IMR-90 (cell line): Measurements from ENCODE around the gene RGS12. TPM values are rescaled to one million over a fixed set of nuclear protein-coding genes. Genes with fewer than 3 reads are reported as not detected.

Experiments
- ATAC-seq: fragments of 200-7000 bp; cut with Tn5 transposase; 2 replicates; pipeline ENCODE4 v1.9.1; 2020; ENCODE audit warnings: low read depth, mild to moderate bottlenecking, moderate library complexity
- BruUV-seq: library from RNA; stranded (reverse); fragments of 400-500 nt; replicated peaks from 2 replicates; lab custom pipeline; 2021; lab: Mats Ljungman, UMichigan
- CTCF ChIA-PET: fragments of 300-600 bp; formaldehyde crosslinking; extraction: SDS; loops from one replicate; lab custom pipeline; 2021; ENCODE audit warnings: antibody characterized with exemption; lab: Yijun Ruan, JAX
- POLR2A ChIA-PET: fragments of 300-600 bp; sonication (Branson Sonifier 250); formaldehyde crosslinking; loops from one replicate; lab custom pipeline; 2022; ENCODE audit warnings: antibody characterized with exemption; ENCODE audit not compliant: unreplicated experiment; lab: Charles Lee
- DNase-seq: peaks from one replicate; pipeline ENCODE4 v3.0.0; 2013
- H2AFZ ChIP-seq: replicated peaks from 2 replicates; pipeline ENCODE3; 2013; ENCODE audit warnings: low read length, mild to moderate bottlenecking; ENCODE audit not compliant: poor library complexity
- H2AK5ac ChIP-seq: 2 replicates; pipeline ENCODE4 v1.6.1; 2013; ENCODE audit warnings: low read depth, low read length, inconsistent platforms
- H2AK9ac ChIP-seq: replicated peaks from 2 replicates; pipeline ENCODE3; 2013; ENCODE audit warnings: mild to moderate bottlenecking, low read depth, low read length, moderate library complexity; ENCODE audit not compliant: poor library complexity
- H2BK120ac ChIP-seq: 2 replicates; pipeline ENCODE4 v1.6.1; 2013; ENCODE audit warnings: low read depth, low read length, inconsistent platforms
- H2BK15ac ChIP-seq: 3 replicates; pipeline ENCODE4 v1.6.1; 2013; ENCODE audit warnings: low read depth, low read length, inconsistent platforms
- H2BK20ac ChIP-seq: 2 replicates; pipeline ENCODE4 v1.6.1; 2013; ENCODE audit warnings: low read depth, mild to moderate bottlenecking, inconsistent platforms, low read length, moderate library complexity
- H2BK5ac ChIP-seq: 2 replicates; pipeline ENCODE4 v1.6.1; 2013; ENCODE audit warnings: mild to moderate bottlenecking, low read depth, low read length, inconsistent platforms; ENCODE audit not compliant: poor library complexity, severe bottlenecking
- H3K14ac ChIP-seq: replicated peaks from 2 replicates; pipeline ENCODE4 v1.6.1; 2013; ENCODE audit warnings: low read depth, low read length, inconsistent platforms
- H3K18ac ChIP-seq: 2 replicates; pipeline ENCODE4 v1.6.1; 2013; ENCODE audit warnings: low read depth, low read length, control low read depth
- H3K23ac ChIP-seq: 2 replicates; pipeline ENCODE4 v1.6.1; 2013; ENCODE audit warnings: low read depth, low read length, inconsistent platforms
- H3K27ac ChIP-seq: 2 replicates; pipeline ENCODE4 v1.5.1; 2013; ENCODE audit warnings: mild to moderate bottlenecking, control low read depth, low read length; ENCODE audit not compliant: insufficient read depth
- H3K27me3 ChIP-seq: 2 replicates; pipeline ENCODE4 v1.6.1; 2013; ENCODE audit warnings: low read length; ENCODE audit not compliant: control insufficient read depth, insufficient read depth
- H3K36me3 ChIP-seq: 2 replicates; pipeline ENCODE4 v1.6.1; 2013; ENCODE audit warnings: low read length, mixed read lengths; ENCODE audit not compliant: control insufficient read depth, insufficient read depth
- H3K4ac ChIP-seq: 2 replicates; pipeline ENCODE4 v1.6.1; 2013; ENCODE audit warnings: low read depth, low read length, inconsistent platforms
- H3K4me1 ChIP-seq: 2 replicates; pipeline ENCODE4 v1.6.1; 2013; ENCODE audit warnings: low read length, mixed read lengths; ENCODE audit not compliant: control insufficient read depth, insufficient read depth
- H3K4me2 ChIP-seq: 2 replicates; pipeline ENCODE4 v1.6.1; 2013; ENCODE audit warnings: low read depth, mild to moderate bottlenecking, control low read depth, low read length, moderate library complexity
- H3K4me3 ChIP-seq: 2 replicates; pipeline ENCODE4 v1.5.1; 2013; ENCODE audit warnings: low read depth, mild to moderate bottlenecking, control low read depth, low read length, moderate library complexity; ENCODE audit not compliant: insufficient read depth
- H3K56ac ChIP-seq: 2 replicates; pipeline ENCODE4 v1.6.1; 2013; ENCODE audit warnings: low read length, inconsistent platforms; ENCODE audit not compliant: insufficient read depth; ENCODE audit errors: extremely low read depth
- H3K79me1 ChIP-seq, 2 experiments: 2 replicates each; pipeline ENCODE4 v1.6.1; 2013; ENCODE audit warnings: low read length in 2 of 2, inconsistent platforms in 1 of 2, low read depth in 1 of 2
- H3K9ac ChIP-seq: 2 replicates; pipeline ENCODE4 v1.6.1; 2013; ENCODE audit warnings: low read depth, low read length, control low read depth
- H3K9me1 ChIP-seq: 2 replicates; pipeline ENCODE4 v1.6.1; 2013; ENCODE audit warnings: low read length, inconsistent platforms; ENCODE audit not compliant: insufficient read depth
- H3K9me3 ChIP-seq: 2 replicates; pipeline ENCODE4 v1.6.1; 2013; ENCODE audit warnings: low read length; ENCODE audit not compliant: control insufficient read depth, insufficient read depth
- H4K20me1 ChIP-seq: 2 replicates; pipeline ENCODE4 v1.6.1; 2013; ENCODE audit warnings: low read length, inconsistent platforms; ENCODE audit not compliant: insufficient read depth
- H4K5ac ChIP-seq: 2 replicates; pipeline ENCODE4 v1.6.1; 2013; ENCODE audit warnings: mild to moderate bottlenecking, low read depth, low read length, control low read depth
- H4K8ac ChIP-seq, 2 experiments: 2 replicates each; pipeline ENCODE4 v1.6.1; 2013; ENCODE audit warnings: low read depth in 2 of 2, low read length in 2 of 2, control low read depth in 1 of 2, inconsistent platforms in 1 of 2
- H4K91ac ChIP-seq: 2 replicates; pipeline ENCODE4 v1.6.1; 2013; ENCODE audit warnings: low read depth, low read length, inconsistent platforms; ENCODE audit not compliant: insufficient read depth
- BHLHE40 ChIP-seq: fragments of 150-350 bp; IDR thresholded peaks from 2 replicates; pipeline ENCODE4 v1.6.1; 2016; ENCODE audit warnings: mild to moderate bottlenecking, low read depth, low read length
- CEBPB ChIP-seq: IDR thresholded peaks from 2 replicates; pipeline ENCODE4 v1.6.1; 2012; ENCODE audit warnings: low read depth, low read length, improper control_type of control experiment
- CHD1 ChIP-seq: IDR thresholded peaks from 2 replicates; pipeline ENCODE4 v1.6.1; 2012; ENCODE audit warnings: low read depth, low read length, improper control_type of control experiment
- FOS ChIP-seq: fragments of 150-350 bp; IDR thresholded peaks from 2 replicates; pipeline ENCODE4 v1.6.1; 2016; ENCODE audit warnings: low read depth, low read length
- MAZ ChIP-seq: IDR thresholded peaks from 2 replicates; pipeline ENCODE4 v1.6.1; 2012; ENCODE audit warnings: low read depth, mild to moderate bottlenecking, low read length, improper control_type of control experiment, moderate library complexity, borderline replicate concordance
- MXI1 ChIP-seq: IDR thresholded peaks from 2 replicates; pipeline ENCODE4 v1.6.1; 2012; ENCODE audit warnings: low read depth, mild to moderate bottlenecking, low read length, moderate library complexity, borderline replicate concordance
- NFE2L2 ChIP-seq: fragments of 150-350 bp; IDR thresholded peaks from 2 replicates; pipeline ENCODE4 v1.6.1; 2016; ENCODE audit warnings: low read depth, mild to moderate bottlenecking, low read length
- POLR2A ChIP-seq: IDR thresholded peaks from 2 replicates; pipeline ENCODE4 v1.6.1; 2012; ENCODE audit warnings: mild to moderate bottlenecking, low read depth, low read length
- RCOR1 ChIP-seq: IDR thresholded peaks from 2 replicates; pipeline ENCODE4 v1.6.1; 2012; ENCODE audit warnings: mild to moderate bottlenecking, low read length, improper control_type of control experiment; ENCODE audit not compliant: insufficient replicate concordance
- RFX5 ChIP-seq: IDR thresholded peaks from 2 replicates; pipeline ENCODE4 v1.8.0; 2012; ENCODE audit warnings: low read depth, mild to moderate bottlenecking, low read length, moderate library complexity
- WGBS, 2 experiments: methylation state at CpG; one replicate each; pipeline versions ENCODE4 v1.1.5 to v1.1.7; 2013; ENCODE audit warnings: missing lambda C conversion rate in 2 of 2; ENCODE audit not compliant: insufficient read length in 1 of 2; ENCODE audit errors: extremely low coverage in 2 of 2; 5-methylcytosine and 5-hydroxymethylcytosine counted together
- dilution Hi-C: fragments of 300-500 bp; cut with HindIII; formaldehyde crosslinking; loops from one replicate; pipeline ENCODE4 v1.14.3; 2018; ENCODE audit warnings: low sequenced_read_pairs; ENCODE audit not compliant: unreplicated experiment
- in situ Hi-C: fragments of 300-500 bp; cut with MboI; formaldehyde crosslinking; loops from 3 replicates; pipeline ENCODE4 v1.14.3; 2019; ENCODE audit warnings: low sequenced_read_pairs, inconsistent platforms, mixed read lengths
- intact Hi-C: fragments of 100-400 bp; cut with micrococcal nuclease; formaldehyde crosslinking; loops from 2 replicates; pipeline ENCODE4 v1.10.0; 2022
- polyA plus RNA-seq, 3 experiments: library from polyadenylated mRNA; depleted of rRNA; stranded (reverse); fragments of >200 nt; gene quantifications; 2 replicates each; pipeline ENCODE4 v1.2.3, GENCODE V29; 2012; ENCODE audit warnings: low replicate concordance in 1 of 3
- total RNA-seq: library from RNA; depleted of rRNA; stranded (reverse); fragments of >200 nt; gene quantifications from 2 replicates; pipeline ENCODE4 v1.2.3, GENCODE V29; 2012
- TF ChIP-seq, protein P1 (sequence below): fragments of 150-350 bp; IDR thresholded peaks from 2 replicates; pipeline ENCODE4 v1.6.1; 2017; ENCODE audit warnings: mild to moderate bottlenecking, antibody characterized with exemption, low read length, low read depth
- TF ChIP-seq, protein P2 (sequence below): fragments of 150-350 bp; IDR thresholded peaks from 2 replicates; pipeline ENCODE4 v1.6.1; 2016; ENCODE audit warnings: low read depth, mild to moderate bottlenecking, low read length, moderate library complexity, borderline replicate concordance
- TF ChIP-seq, protein P3 (sequence below): conservative IDR thresholded peaks from 2 replicates; pipeline ENCODE4 v1.5.1; 2012; ENCODE audit warnings: mild to moderate bottlenecking, low read depth, low read length, improper control_type of control experiment

Gene RGS12
- total and polyA plus RNA-seq, 2 of the 4 experiments (the other 2 are of a cell fraction), result 11.8 to 12.0 TPM

DNA sequence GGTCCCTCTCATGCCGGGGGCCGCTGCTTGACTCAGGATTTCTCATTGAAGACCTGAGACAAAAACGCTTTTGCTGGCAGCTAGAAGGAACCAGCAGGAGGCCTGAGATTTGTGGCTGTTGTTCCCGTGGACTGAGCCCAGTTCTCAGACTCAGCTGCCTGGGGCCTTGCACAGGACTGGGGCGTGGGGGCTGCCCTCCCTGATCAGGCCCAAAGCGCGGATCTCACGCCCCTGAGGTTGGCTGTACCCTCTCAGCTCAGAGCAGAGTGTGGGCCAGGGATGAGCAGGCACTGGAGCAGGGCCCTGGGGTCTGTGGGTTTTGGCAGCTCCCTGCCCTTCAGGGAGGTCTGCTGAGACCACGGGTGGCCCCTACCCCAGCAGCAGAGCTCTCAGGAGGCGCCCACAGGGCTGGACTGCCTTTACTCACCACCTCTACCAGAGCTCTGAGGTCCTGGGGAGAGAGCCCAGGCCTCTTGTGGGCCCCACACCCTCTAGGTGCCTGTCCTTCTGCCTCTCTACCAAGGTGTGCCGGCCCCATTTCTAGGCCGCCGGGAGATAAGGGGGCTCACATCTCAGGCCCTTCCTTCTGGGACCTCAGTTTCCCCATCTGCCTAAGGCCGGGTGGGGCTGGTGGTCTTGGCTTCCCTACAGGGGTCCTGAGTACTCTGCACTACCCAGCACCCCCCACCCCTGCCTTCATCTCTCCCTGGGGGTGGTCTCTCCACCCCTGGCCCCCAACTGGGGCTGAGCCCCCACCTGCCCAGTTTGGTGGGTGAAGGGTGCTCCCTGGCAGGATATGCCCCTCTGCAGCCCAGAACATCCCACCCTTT lies 38.3 kb upstream of the RGS12 start:
- ChIA-PET POLR2A (no interaction called here), CTCF (no interaction called here)
- Histone ChIP-seq H3K4me3 (no peak overlapping the region), H3K4me1 (no peaks in the 10 kb centered on the region), H2BK120ac (no peak overlapping the region), H2AFZ (no peak overlapping the region), H2BK20ac (no peak overlapping the region), H3K79me1 (no peaks in the 10 kb centered on the region), H3K9ac (no peak overlapping the region), H2AK5ac (no peak overlapping the region), H2BK5ac (no peak overlapping the region), H4K91ac (no peak overlapping the region), H3K23ac (no peak overlapping the region), H4K20me1 (no peaks in the 10 kb centered on the region), H3K27ac (no peak overlapping the region), H3K36me3 (no peaks in the 10 kb centered on the region), H3K27me3 (no peaks in the 10 kb centered on the region; the same call in 1 of the 2 replicates), H3K4me2 (no peak overlapping the region), H3K9me3 (no peaks in the 10 kb centered on the region), H4K5ac (no peak overlapping the region), H3K18ac (no peak overlapping the region), H3K9me1 (no peaks in the 10 kb centered on the region), H3K14ac (no peak overlapping the region), H4K8ac (no peak overlapping the region), H2AK9ac (no peak overlapping the region), H2BK15ac (no peak overlapping the region), H3K56ac (no peak overlapping the region), H3K4ac (no peak overlapping the region)
- dilution Hi-C loops, result no loop called here
- no TSS peak for BruUV-seq
- intact Hi-C loops, result no loop called here
- 83% methylated on average over 7 of the region's 14 CpGs; no CpG with 5 or more reads in 1 of the 2 experiments for WGBS, 2 experiments
- TF ChIP-seq NFE2L2 (no peak), CEBPB (no peak), CHD1 (no peak), MAZ (no peak), POLR2A (no peak), RCOR1 (no peak), RFX5 (no peak), BHLHE40 (no peak), FOS (no peak), MXI1 (no peak)
- TF ChIP-seq, protein P1, sequence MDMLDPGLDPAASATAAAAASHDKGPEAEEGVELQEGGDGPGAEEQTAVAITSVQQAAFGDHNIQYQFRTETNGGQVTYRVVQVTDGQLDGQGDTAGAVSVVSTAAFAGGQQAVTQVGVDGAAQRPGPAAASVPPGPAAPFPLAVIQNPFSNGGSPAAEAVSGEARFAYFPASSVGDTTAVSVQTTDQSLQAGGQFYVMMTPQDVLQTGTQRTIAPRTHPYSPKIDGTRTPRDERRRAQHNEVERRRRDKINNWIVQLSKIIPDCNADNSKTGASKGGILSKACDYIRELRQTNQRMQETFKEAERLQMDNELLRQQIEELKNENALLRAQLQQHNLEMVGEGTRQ, result no peak
- TF ChIP-seq, protein P2, sequence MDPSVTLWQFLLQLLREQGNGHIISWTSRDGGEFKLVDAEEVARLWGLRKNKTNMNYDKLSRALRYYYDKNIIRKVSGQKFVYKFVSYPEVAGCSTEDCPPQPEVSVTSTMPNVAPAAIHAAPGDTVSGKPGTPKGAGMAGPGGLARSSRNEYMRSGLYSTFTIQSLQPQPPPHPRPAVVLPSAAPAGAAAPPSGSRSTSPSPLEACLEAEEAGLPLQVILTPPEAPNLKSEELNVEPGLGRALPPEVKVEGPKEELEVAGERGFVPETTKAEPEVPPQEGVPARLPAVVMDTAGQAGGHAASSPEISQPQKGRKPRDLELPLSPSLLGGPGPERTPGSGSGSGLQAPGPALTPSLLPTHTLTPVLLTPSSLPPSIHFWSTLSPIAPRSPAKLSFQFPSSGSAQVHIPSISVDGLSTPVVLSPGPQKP, result no peak
- TF ChIP-seq, protein P3, sequence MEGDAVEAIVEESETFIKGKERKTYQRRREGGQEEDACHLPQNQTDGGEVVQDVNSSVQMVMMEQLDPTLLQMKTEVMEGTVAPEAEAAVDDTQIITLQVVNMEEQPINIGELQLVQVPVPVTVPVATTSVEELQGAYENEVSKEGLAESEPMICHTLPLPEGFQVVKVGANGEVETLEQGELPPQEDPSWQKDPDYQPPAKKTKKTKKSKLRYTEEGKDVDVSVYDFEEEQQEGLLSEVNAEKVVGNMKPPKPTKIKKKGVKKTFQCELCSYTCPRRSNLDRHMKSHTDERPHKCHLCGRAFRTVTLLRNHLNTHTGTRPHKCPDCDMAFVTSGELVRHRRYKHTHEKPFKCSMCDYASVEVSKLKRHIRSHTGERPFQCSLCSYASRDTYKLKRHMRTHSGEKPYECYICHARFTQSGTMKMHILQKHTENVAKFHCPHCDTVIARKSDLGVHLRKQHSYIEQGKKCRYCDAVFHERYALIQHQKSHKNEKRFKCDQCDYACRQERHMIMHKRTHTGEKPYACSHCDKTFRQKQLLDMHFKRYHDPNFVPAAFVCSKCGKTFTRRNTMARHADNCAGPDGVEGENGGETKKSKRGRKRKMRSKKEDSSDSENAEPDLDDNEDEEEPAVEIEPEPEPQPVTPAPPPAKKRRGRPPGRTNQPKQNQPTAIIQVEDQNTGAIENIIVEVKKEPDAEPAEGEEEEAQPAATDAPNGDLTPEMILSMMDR, result no peak
- no peak for ATAC-seq
- DNase-seq, result no peak
- in situ Hi-C loops, result no loop called here
